Upper lobe of left lung (tissue), 4 donors: ENCODE measurements around the gene NANOGP8.

Experiments used
- CTCF ChIP-seq, 6 experiments: fragments of 450-650 bp in 4 of 6; fragments of 200-600 bp in 2 of 6; sonication (generic) in 2 of 6; IDR thresholded peaks; one replicate each; pipeline ENCODE4 v1.5.1; 2016 to 2019; ENCODE audit warnings: antibody characterized with exemption in 6 of 6
- POLR2A ChIP-seq, 4 donors: fragments of 450-650 bp; IDR thresholded peaks; one replicate each; pipeline ENCODE4 v1.5.1; 2016 to 2017; ENCODE audit warnings: antibody characterized with exemption in 4 of 4, mild to moderate bottlenecking in 2 of 4

GRCh38 chr15:35104526-35105147, 19.5 kb upstream of the NANOGP8 start:
- TF ChIP-seq POLR2A (IDR thresholded peaks at IDR 0.05) = no peak
- TF ChIP-seq CTCF (IDR thresholded peaks at IDR 0.05) = no peak
